HepG2 (cell line): ENCODE measurements around the gene SLC16A14. TPM values are rescaled to one million over a fixed set of nuclear protein-coding genes. Genes with fewer than 3 reads are reported as not detected.

Experiments
- AHDC1 ChIP-seq: sonication (generic); formaldehyde crosslinking; IDR thresholded peaks from 2 replicates; pipeline ENCODE4 v1.5.1; 2020; ENCODE audit warnings: mild to moderate bottlenecking, missing genetic modification reagents, borderline replicate concordance
- HES4 ChIP-seq: sonication (generic); formaldehyde crosslinking; IDR thresholded peaks from 2 replicates; pipeline ENCODE4 v1.9.0; 2021; ENCODE audit warnings: mild to moderate bottlenecking, missing genetic modification reagents, borderline replicate concordance
- HNF4A ChIP-seq: sonication (generic); formaldehyde crosslinking; IDR thresholded peaks from 2 replicates; pipeline ENCODE4 v1.4.0; 2020; ENCODE audit warnings: missing genetic modification reagents
- HOXA3 ChIP-seq: sonication (generic); formaldehyde crosslinking; IDR thresholded peaks from 2 replicates; pipeline ENCODE4 v1.5.0; 2020; ENCODE audit warnings: missing genetic modification reagents
- NCOR1 ChIP-seq: fragments of 200-600 bp; sonication (generic); IDR thresholded peaks from 2 replicates; pipeline ENCODE4 v1.7.0; 2017; ENCODE audit warnings: antibody characterized with exemption, low read length, borderline replicate concordance
- PAXIP1 ChIP-seq: sonication (generic); formaldehyde crosslinking; conservative IDR thresholded peaks from 2 replicates; pipeline ENCODE4 v1.4.0; 2020; ENCODE audit warnings: mild to moderate bottlenecking, missing genetic modification reagents, moderate library complexity
- SATB2 ChIP-seq: sonication (generic); formaldehyde crosslinking; IDR thresholded peaks from 2 replicates; pipeline ENCODE4 v1.5.0; 2020; ENCODE audit warnings: missing genetic modification reagents
- ZNF275 ChIP-seq: sonication (generic); formaldehyde crosslinking; IDR thresholded peaks from 2 replicates; pipeline ENCODE4 v1.8.0; 2022; ENCODE audit warnings: missing genetic modification reagents, mild to moderate bottlenecking, inconsistent platforms, borderline replicate concordance
- ZNF407 ChIP-seq: sonication (generic); formaldehyde crosslinking; IDR thresholded peaks from one replicate; pipeline ENCODE4 v1.5.1; 2020; ENCODE audit warnings: mild to moderate bottlenecking, missing genetic modification reagents; ENCODE audit errors: not compliant biosample characterization
- ZNF543 ChIP-seq: sonication (generic); formaldehyde crosslinking; IDR thresholded peaks from 2 replicates; pipeline ENCODE4 v1.4.0; 2020; ENCODE audit warnings: mild to moderate bottlenecking, missing genetic modification reagents
- polyA plus RNA-seq, 8 experiments: library from polyadenylated mRNA; depleted of rRNA in 3 of 8; stranded (reverse) in 7 of 8; unstranded in 1 of 8; fragments of >200 nt; fragmentation: Illumina TruSeq in 4 of 8; extraction: Trizol in 4 of 8; gene quantifications; 2 replicates each; pipeline versions ENCODE4 v1.2.1 to v1.2.3, GENCODE V29; 2011 to 2016; ENCODE audit warnings: low read depth in 4 of 8, missing spikeins in 1 of 8, mixed read lengths in 1 of 8; ENCODE audit not compliant: insufficient read depth in 1 of 8
- total RNA-seq, 5 experiments: library from RNA; depleted of rRNA; stranded (reverse); fragments of >200 nt; fragmentation: Illumina TruSeq; extraction: Trizol; gene quantifications; 2 replicates each; pipeline ENCODE4 v1.2.3, GENCODE V29; 2016; ENCODE audit warnings: low read depth in 1 of 5

SLC16A14 gene
- total and polyA plus RNA-seq, 2 of the 13 experiments (the other 11 are each of a cell fraction or from before 2014, with no cell fraction given): 0.05 TPM; not detected in 1

- no peak for TF ChIP-seq HES4 (CRISPR knock-in tag)
- TF ChIP-seq HNF4A (CRISPR knock-in tag): peak; percentile 54; the same call in 1 of the 2 replicates
- no peak for TF ChIP-seq ZNF275 (CRISPR knock-in tag)
- TF ChIP-seq ZNF543 (CRISPR knock-in tag): no peak
- peak; percentile 48; the same call in 1 of the 2 replicates for TF ChIP-seq AHDC1
- no peak for TF ChIP-seq ZNF407 (CRISPR knock-in tag)
- TF ChIP-seq PAXIP1: peak; percentile 62
- TF ChIP-seq HOXA3 (CRISPR knock-in tag): no peak
- TF ChIP-seq SATB2 (CRISPR knock-in tag): no peak
- TF ChIP-seq NCOR1: peak; percentile 59; the same call in 1 of the 2 replicates
Measured at GRCh38 chr2:230052299-230052698, 16.4 kb downstream of the SLC16A14 start (continued).
